Neural cell (in vitro differentiated cells): ENCODE data around the gene KHK.

Experiments used
- EZH2 ChIP-seq: fragments of 200-600, 300-800 bp; shearing (Covaris generic), sonication (generic); IDR thresholded peaks from 2 replicates; pipeline ENCODE4 v1.6.1; 2014; ENCODE audit warnings: antibody characterized with exemption, low read length, borderline replicate concordance, mild to moderate bottlenecking; ENCODE audit not compliant: insufficient read depth, poor library complexity, severe bottlenecking
- POLR2AphosphoS5 ChIP-seq: IDR thresholded peaks from 2 replicates; pipeline ENCODE4 v1.6.1; 2012
- TF ChIP-seq, protein P1 (sequence below): fragments of 450-650 bp; IDR thresholded peaks from 2 replicates; pipeline ENCODE4 v1.5.1; 2014; ENCODE audit warnings: antibody characterized with exemption, mild to moderate bottlenecking, moderate library complexity; ENCODE audit not compliant: poor library complexity, severe bottlenecking

DNA sequence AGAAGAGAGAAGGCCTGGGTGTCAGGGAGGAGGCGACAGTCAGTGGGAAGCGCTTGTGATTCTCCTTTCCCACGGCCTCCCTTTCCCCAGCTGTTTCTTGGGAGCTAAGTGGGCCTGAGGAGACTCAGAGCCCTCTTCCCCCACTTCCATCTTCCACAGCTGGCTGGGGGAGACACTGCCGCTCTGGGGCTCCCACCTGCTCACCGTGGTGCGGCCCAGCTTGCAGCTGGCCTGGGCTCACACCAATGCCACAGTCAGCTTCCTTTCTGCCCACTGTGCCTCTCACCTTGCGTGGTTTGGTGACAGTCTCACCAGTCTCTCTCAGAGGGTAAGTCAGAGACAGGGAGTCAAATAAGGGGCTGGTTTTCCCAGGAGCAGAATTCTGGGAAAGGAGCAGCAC, 46.7 kb upstream of the KHK start:
- TF ChIP-seq, protein P1, sequence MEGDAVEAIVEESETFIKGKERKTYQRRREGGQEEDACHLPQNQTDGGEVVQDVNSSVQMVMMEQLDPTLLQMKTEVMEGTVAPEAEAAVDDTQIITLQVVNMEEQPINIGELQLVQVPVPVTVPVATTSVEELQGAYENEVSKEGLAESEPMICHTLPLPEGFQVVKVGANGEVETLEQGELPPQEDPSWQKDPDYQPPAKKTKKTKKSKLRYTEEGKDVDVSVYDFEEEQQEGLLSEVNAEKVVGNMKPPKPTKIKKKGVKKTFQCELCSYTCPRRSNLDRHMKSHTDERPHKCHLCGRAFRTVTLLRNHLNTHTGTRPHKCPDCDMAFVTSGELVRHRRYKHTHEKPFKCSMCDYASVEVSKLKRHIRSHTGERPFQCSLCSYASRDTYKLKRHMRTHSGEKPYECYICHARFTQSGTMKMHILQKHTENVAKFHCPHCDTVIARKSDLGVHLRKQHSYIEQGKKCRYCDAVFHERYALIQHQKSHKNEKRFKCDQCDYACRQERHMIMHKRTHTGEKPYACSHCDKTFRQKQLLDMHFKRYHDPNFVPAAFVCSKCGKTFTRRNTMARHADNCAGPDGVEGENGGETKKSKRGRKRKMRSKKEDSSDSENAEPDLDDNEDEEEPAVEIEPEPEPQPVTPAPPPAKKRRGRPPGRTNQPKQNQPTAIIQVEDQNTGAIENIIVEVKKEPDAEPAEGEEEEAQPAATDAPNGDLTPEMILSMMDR = no peak
- no peak for TF ChIP-seq POLR2AphosphoS5
- TF ChIP-seq EZH2 = no peak
